Measurements from ENCODE around the gene GDPD4. TPM values are rescaled to one million over a fixed set of nuclear protein-coding genes. Genes with fewer than 3 reads are reported as not detected.

Gene GDPD4
- total and polyA plus RNA-seq, 7 donors: not detected

DNA sequence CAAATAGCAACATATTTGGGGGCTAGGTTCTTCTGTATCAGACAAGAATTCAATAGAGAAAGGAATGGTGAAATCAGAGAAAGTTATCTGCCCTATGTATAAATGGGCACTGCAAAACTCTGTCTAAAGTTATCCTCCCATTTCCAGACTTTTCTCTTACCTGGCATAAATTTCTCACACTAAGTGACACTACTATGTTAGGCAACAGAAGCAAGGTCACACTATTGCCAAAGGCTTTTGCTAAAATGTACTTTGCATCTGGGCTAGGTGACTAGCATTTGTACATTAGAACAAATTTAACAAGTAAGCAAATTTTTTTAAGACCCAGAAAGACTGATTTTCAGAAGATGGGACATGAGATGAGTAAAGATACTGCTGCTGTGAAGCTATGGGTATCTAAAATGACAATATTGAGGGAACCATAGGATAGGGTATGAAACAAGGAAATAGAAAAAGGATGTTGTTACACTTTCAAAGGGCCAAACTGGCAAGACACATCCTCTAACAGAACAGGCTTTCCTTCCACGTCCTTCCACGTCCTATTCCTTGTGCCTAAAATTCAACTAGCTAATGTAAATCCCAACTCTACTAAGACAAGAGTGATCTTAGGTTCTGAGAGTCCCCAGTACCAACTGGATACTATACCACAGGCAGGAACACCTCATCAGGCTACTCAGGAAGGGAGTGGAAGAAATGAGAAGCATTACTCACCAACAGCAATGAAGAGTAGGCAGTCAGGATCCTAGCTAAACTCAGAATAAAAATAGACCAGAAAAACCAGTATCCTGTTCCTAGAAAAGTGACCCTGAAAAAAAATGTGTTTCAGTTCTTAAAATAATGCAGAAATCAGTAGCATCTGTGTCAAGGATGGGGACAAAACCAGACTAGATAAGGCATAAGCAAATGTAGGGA lies 22.6 kb downstream of the GDPD4 start:
- no peaks in the 10 kb centered on the region for H3K4me1 ChIP-seq
- H3K27me3 ChIP-seq: no peaks in the 10 kb centered on the region
- no peak for DNase-seq
- no peak overlapping the region for H3K4me3 ChIP-seq
- no peak for TF ChIP-seq CTCF (IDR thresholded peaks at IDR 0.05)
- TF ChIP-seq POLR2A (IDR thresholded peaks at IDR 0.05): no peak
- TF ChIP-seq EP300 (IDR thresholded peaks at IDR 0.05): no peak
- TF ChIP-seq POLR2AphosphoS5 (IDR thresholded peaks at IDR 0.05): no peak
- no peaks in the 10 kb centered on the region for H3K9me3 ChIP-seq
- H3K27ac ChIP-seq: no peak overlapping the region
- H3K36me3 ChIP-seq: no peaks in the 10 kb centered on the region
- intact Hi-C loops (cut with DNase I): no loop called here
- 79 to 86% methylated on average over 2 of the region's 2 CpGs for WGBS, 2 donors

- DNase-seq: no peak
- H3K27me3 ChIP-seq: no peaks in the 10 kb centered on the region
- no peak for TF ChIP-seq POLR2A (IDR thresholded peaks at IDR 0.05)
- no peak for TF ChIP-seq CTCF (IDR thresholded peaks at IDR 0.05)
- TF ChIP-seq EP300 (IDR thresholded peaks at IDR 0.05): no peak
- no peak for TF ChIP-seq POLR2AphosphoS5 (IDR thresholded peaks at IDR 0.05)
- intact Hi-C loops (cut with DNase I): no loop called here
- H3K27ac ChIP-seq: no peak overlapping the region
- H3K9me3 ChIP-seq: no peaks in the 10 kb centered on the region
- no peaks in the 10 kb centered on the region for H3K4me1 ChIP-seq
- no peak overlapping the region for H3K4me3 ChIP-seq
- no peaks in the 10 kb centered on the region for H3K36me3 ChIP-seq
- 90 to 95% methylated on average over 2 of the region's 2 CpGs for WGBS, 2 donors
Measured at GRCh38 chr11:77276271-77276670, 25.2 kb downstream of the GDPD4 start.

DNA sequence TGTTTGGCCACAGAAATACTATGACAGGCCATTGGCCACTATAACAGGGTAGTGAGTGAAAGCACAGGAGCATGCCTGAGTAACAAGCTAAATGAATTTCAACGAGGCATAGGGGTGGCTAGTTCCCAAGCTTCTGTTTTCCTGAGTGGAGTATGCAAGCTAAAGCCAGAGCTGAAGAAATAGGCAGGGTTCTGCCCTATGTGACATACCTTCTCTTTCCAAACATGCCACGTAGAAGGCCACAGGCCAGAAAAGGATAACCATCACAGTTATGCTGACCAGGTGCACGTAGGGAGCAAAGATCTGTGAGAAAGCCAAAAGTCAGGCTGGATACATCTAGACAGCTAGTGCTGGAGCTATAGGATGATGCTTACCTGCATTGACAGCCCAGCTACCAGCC lies 30.6 kb downstream of the GDPD4 start:
- no peaks in the 10 kb centered on the region for H3K36me3 ChIP-seq
- no peak overlapping the region for H3K27ac ChIP-seq
- intact Hi-C loops (cut with DNase I): no loop called here
- no peaks in the 10 kb centered on the region for H3K9me3 ChIP-seq
- H3K4me1 ChIP-seq: no peaks in the 10 kb centered on the region
- 76 to 83% methylated on average over 3 of the region's 3 CpGs for whole genome bisulfite sequencing, 2 donors
- no peaks in the 10 kb centered on the region for H3K27me3 ChIP-seq
- H3K4me3 ChIP-seq: no peak overlapping the region
- DNase-seq: no peak
- no peak for TF ChIP-seq POLR2A (IDR thresholded peaks at IDR 0.05)
- TF ChIP-seq EP300 (IDR thresholded peaks at IDR 0.05): no peak

- WGBS, 2 donors: 94 to 97% methylated on average over 1 of the region's 1 CpG
- no peaks in the 10 kb centered on the region for H3K9me3 ChIP-seq
- no peaks in the 10 kb centered on the region for H3K36me3 ChIP-seq
- H3K27me3 ChIP-seq: no peaks in the 10 kb centered on the region
- no peak for DNase-seq
- no peak overlapping the region for H3K27ac ChIP-seq
- H3K4me1 ChIP-seq: no peaks in the 10 kb centered on the region
- TF ChIP-seq CTCF (IDR thresholded peaks at IDR 0.05) (no peak), EP300 (IDR thresholded peaks at IDR 0.05) (no peak), POLR2A (IDR thresholded peaks at IDR 0.05) (no peak), POLR2AphosphoS5 (IDR thresholded peaks at IDR 0.05) (no peak)
- H3K4me3 ChIP-seq: no peak overlapping the region
- intact Hi-C loops (cut with DNase I): no loop called here
Measured at GRCh38 chr11:77269484-77270123, 31.9 kb downstream of the GDPD4 start.

DNA sequence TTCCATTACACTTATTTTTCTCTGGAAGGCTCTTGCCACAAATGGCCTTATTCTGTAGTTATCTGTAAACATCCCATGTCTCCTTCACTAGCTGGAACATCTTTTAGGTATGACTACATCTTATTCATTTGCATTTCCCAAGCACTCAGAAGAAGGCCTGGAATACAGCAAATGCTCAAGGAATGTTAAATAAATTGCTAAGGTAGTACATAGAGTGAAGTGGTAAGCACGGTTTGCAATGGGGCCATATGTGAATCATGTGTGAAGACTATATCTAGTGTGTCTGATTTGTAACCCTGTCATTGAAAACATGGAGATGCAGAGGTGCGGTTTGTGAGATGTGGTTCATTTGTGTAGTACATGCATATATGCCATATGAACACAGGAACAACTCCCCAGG lies 33.5 kb downstream of the GDPD4 start:
- H3K4me3 ChIP-seq: no peak overlapping the region
- no peak for DNase-seq
- TF ChIP-seq POLR2AphosphoS5 (IDR thresholded peaks at IDR 0.05) (no peak), POLR2A (IDR thresholded peaks at IDR 0.05) (no peak), CTCF (IDR thresholded peaks at IDR 0.05) (no peak), EP300 (IDR thresholded peaks at IDR 0.05) (no peak)
- intact Hi-C loops (cut with DNase I): no loop called here
- H3K27ac ChIP-seq: no peak overlapping the region
- peaks cover 0 to 3% (median 1%) of the 10 kb centered on the region in 4 donors for H3K9me3 ChIP-seq
- WGBS, 2 donors: 93 to 96% methylated on average over 2 of the region's 2 CpGs
- H3K4me1 ChIP-seq: no peaks in the 10 kb centered on the region
- no peaks in the 10 kb centered on the region for H3K36me3 ChIP-seq
- H3K27me3 ChIP-seq: no peaks in the 10 kb centered on the region

Measured in sigmoid colon (tissue), 7 donors.